IPS DF 19.7 (cell line): ENCODE results near the gene SLC40A1.
"Not testable (repeated sequence)": the region's sequence is repeated elsewhere in the genome, so short reads cannot be mapped to it uniquely, and the experiment has no call there.

ENCODE experiments used
- DNase-seq: peaks from one replicate; pipeline ENCODE4 v3.0.0-alpha.2; 2013; ENCODE audit warnings: low read depth, low spot score

The SLC40A1 gene, protein sequence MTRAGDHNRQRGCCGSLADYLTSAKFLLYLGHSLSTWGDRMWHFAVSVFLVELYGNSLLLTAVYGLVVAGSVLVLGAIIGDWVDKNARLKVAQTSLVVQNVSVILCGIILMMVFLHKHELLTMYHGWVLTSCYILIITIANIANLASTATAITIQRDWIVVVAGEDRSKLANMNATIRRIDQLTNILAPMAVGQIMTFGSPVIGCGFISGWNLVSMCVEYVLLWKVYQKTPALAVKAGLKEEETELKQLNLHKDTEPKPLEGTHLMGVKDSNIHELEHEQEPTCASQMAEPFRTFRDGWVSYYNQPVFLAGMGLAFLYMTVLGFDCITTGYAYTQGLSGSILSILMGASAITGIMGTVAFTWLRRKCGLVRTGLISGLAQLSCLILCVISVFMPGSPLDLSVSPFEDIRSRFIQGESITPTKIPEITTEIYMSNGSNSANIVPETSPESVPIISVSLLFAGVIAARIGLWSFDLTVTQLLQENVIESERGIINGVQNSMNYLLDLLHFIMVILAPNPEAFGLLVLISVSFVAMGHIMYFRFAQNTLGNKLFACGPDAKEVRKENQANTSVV

DNA sequence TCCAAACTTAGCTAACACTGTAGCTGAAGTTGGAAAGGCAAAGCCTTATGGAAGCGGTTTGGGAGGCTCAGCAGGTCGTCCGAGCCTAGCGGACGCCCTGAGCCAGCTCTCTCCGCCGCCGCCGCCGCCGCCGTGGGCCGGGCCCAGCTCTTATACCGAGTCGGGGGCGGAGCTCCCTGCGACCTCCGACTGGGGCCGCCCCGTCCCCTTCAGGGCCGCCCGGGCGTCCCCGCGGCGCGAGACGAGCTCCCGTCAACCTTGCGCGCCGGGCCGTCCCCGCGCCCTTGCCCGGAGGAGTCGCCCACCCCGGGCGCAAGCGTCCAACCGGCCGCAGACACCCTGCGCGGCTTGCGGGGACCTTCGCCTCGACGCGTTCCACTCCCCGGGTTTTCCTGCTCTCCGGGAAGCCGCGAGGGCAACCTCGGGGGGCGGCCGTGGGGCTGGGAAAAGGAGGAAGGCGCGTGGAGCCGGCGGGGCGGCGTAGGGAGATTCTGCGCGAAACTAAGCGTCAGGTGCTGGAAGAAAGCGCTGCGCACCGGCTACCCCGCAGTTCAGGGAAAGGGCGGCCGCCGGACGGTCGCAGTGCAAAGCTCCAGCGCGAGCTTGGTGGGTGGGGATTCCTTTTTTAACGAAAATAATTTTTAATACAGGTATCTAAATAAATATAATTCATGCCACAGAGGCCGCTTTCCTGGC lies at the start of gene SLC40A1:
Gene SLC40A1, minus strand, starts transcription at position 129 of the 696 bp plus-strand sequence. CDS start 326 bp downstream, outside the sequence.
- DNase-seq = no peak

DNA sequence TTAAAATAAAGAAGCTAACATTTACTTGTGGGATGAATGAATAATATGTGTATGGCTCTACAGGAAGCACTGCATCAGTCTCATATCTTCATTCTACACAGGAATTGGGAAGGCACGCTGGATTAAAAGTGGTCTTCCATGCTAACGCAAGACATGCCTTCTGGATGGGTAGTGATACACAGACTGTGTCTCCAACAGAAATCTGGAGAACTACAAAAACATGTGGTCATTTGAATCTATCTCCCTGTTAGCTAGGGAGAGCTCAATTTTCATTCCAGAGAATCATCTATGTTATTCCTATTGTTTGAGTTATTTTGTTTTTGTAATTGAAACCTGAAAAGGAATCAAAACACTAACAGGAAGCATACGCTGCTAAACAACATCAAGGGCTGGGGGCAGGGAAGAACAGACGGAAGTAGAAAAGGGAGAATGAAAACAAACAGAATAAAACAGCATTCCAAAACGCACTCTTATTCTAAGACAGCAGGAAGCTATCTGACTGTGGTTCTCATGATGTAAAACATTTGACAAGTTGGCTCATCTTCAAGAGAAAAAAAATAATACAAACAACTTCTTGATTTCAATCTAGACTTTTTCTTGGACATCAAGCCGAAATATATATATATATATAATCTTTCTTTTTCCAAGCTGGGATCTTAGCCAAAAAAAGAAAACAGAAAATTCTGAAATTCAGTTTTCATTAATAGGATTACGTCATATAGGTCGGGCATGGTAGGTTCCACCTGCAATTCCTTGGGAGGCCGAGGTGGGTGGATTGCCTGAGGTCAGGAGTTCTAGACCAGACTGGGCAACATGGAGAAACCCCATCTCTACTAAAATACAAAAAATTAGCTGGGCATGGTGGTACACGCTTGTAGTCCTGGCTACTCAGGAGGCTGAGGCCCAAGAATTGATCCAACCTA lies 49.2 kb upstream of the SLC40A1 start:
- no peak for DNase-seq

DNA sequence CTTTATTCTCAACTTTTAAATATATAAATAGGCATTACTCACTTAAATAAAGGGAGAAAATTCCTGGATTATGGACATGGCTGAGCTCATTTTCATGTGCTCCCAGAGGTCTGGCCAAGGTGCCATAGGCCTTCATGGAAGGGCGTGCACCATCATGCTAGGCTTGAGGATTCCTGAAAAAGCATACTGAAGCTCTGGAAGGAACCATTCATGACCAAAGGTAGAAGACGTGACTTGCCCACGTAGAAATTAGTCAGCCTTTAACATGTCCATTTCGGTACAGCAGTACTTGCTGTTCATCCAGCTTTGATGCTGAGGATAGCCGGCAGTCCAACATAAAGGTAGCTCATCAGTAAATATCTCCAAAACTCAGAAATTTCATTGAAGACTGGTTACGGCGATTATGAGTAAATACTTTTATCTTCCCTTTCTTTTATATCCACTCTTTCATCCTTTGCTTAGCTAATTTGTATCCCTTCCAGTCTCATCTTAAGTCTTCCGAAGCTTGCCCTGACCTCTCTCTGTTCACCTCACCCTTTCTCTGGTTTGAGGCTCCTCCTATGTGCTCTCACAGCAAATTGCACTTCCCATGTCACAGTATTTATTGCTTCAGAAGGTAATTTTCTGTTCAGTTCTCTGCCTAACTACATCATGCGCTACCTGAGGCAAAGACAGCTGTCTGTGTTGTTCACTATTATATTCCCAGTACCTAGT lies 48.4 kb upstream of the SLC40A1 start:
- DNase-seq = no peak

DNA sequence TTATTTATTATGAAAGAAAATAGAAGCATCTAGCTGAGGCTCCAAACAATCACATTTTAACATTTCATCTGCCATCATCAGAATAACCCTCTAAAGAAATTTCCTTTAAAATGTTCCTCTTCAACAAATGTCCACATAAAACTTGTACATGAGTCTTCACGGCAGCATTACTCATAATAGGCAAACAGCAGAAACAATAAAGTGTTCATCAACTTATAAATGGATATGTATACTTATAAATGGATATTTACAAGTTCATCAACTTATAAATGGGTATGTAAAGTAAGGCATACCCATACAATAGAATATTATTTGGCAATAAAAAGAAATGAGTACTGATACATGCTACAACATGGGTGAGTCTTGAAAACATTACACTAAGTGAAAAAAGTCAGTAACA lies 47.2 kb upstream of the SLC40A1 start:
- no peak for DNase-seq

DNA sequence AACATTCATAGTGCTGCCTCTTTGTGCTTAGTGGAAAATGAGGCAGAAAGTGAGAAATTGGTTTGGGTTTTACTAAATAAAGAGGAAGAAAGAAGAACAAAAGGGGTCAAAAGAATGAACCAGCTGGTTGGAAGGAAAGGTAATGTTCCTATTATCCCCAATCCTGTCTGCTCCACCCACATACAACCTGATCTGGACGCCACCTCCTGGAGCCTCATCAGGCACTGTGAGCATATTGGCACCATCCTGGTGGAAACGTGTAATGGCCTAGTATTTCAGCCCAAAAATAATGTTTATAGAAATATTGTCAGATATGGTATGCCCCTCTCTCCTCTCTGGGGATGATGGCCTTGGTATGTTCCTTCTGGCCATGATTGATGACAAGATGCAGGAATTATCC lies 45.0 kb upstream of the SLC40A1 start:
- no peak for DNase-seq

DNA sequence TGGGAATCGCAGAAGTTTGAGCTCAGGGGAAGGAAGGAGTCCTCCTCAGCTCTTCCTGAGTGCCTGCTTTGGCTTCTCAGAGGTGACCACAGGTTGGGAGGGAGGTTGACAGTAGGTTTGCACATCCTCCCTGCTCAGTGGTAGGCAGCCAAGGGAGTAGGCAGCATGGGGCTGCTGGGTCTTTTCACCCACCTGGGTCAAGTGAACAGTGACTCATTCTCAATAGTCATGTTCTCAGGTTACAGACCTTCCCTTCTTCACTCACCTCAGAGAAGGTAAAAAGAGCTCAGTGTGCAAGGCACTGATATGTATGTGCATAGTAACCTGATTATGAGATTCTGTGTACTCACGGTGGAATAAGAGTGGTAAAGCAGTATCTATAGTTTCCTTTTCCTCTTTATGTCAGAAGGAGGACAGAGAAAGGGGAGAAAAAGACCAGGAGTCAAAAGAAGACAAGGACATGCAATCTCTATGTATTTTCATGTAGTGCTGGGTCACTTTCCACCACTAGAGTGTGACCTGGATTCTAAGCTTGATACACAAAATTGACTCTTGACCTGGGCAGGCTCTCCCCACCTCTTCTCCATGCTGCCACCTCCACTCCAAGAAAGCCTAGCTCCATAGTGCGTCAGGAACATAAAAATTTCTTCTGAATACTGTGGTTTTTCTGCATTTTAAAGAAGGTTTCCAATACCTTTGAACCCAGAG lies 44.2 kb upstream of the SLC40A1 start:
- DNase-seq = no peak

DNA sequence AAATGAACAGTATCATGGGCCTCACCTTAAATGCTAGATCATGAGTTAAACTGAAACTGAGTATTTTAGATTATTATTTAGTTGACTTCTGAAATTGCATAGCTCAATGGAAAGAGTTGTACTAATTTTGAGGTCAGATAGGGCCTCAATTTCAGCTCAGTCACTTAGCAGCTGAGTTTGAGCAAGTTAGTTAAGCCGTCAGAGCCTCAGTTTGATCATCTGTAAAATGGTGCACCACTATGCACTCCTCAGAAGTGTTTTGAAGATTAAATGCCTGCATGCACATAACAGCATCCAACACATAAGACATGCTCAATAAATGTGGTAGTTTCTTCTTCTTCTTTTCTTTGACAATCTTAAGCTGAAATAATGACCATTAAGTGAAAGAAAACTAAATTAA lies 42.5 kb upstream of the SLC40A1 start:
- DNase-seq = no peak

DNA sequence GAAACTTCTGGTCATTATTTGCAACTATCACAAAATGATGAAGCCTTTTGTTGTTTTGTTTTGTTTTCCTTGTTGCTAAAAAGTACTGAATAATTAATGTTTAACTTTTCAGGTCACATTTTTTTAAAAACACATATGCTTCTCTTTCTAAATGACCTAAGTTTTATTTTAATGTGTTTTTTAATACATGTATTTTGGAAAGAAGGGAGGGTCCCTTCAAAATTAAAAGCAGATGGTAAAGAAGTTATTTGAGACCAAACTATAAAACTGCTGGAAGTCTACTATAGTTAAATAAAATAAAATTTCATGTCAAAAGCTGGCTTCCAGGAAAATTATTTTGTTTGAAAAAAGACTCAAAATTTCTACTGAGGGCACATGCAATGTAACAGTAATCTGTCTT lies 41.2 kb upstream of the SLC40A1 start:
- no peak for DNase-seq

DNA sequence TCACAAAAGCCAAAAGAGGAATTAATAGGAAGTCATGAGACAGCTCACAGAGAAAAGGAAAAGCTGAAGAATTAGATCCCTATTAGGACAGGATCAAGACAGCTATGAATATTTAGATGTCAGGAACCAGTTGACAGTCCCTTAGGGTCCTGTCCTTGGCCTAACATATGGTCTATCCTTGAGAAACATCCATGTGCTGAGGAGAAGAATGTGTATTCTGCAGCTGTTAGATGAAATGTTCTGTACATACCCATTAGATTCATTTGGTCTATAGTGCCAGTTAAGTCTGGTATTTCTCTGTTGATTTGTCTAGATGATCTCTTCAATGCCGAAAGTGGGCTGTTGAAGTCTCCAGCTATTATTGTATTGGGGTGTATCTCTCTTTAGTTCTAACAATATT lies 37.6 kb upstream of the SLC40A1 start:
- DNase-seq = no peak

DNA sequence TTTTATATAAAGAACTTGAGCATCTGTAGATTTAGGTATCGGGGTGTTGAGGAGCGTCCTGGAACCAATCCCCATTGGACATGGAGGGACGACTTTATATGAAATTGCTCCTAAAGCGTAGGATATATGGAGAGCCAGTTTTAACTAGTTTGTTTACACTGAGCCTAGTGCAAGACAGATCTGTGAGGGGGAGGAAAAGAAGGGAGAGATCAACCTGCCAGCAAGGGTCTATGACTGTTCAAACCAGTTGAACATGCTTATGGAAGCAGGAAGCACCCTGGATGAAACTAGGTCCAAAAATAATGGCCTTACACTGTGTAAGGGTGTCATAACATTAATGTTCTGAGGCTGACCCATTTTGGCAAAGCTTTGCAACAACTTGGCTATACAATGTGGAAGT lies 34.0 kb upstream of the SLC40A1 start:
- DNase-seq = no peak

DNA sequence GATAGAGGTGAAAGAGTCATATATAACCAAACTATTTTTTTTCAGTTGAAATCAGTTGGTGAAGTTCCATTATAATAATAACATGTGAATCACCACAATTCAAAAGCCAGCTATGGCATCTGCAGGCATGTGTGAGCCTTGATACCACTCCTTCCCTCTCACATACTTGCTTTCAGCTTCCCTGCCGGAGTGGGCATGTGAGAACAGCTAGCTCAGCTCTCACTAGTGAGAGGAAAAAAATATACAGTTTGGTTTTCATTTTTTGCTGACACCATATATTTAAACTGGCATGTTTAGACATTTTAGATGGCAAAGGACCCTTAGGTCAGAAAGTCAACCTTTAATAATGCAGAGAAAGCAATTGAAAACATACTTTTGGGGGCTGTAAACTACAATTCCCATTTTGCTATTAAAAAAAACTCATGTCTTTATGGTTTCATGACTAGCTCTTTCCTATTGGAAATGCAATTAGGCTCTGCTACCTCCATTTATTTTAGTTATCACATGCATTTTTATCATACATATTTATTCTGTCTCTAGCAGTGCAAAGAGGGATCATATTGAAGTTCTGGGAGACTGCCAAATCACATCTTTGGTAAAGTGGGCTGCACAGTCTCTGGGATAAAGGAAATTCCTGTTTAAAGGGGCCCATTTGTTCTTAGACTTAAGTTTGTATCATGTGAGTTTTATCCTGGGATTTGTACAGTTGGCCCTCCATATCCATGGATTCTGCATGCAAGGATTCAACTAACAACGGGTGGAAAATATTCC lies 33.2 kb upstream of the SLC40A1 start:
- DNase-seq = no peak

DNA sequence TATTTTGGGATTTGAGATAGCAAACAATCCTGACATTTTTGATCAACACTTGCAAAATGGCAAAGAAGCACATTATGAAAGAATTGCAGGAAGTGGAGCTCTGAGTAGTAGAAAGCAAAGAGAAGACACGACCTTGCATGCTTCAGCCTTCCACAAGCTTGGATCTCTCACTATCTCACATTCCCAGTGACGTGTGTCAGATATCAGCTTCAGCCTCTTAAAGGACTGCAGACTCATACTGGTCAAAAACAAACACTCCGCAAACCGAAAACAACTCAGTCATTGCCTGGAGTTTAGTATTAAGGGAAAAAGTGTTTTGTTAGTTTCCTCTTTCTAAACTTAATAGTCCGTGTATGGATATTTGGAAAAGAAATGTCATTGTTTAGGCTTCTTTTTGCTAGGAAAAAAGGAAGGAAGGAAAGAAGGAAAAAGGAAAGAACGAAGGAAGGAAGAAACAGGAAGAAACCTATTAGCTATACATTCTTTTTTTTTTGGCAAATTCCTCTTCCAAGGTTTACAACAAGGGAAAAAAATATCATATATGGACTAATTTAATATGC lies 32.6 kb upstream of the SLC40A1 start:
- DNase-seq = no peak

DNA sequence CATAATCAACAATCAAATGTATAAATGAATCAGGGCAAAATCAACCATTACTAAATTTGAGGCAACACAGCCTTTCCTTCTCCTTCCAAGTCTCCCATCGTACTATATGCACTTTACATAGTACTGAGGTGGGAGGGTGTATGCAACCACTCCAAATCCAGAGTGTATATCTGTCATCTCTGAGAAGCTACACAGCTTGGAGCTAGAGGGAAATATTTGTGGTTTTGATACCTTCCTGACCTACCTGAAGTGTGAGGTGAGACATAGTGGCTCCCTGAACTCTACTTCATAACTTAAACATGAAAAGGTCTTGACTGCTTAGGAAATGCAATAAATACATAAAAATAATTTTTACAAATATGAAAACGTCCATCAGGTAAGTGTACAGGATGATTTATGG lies 30.1 kb upstream of the SLC40A1 start:
- DNase-seq = no peak

DNA sequence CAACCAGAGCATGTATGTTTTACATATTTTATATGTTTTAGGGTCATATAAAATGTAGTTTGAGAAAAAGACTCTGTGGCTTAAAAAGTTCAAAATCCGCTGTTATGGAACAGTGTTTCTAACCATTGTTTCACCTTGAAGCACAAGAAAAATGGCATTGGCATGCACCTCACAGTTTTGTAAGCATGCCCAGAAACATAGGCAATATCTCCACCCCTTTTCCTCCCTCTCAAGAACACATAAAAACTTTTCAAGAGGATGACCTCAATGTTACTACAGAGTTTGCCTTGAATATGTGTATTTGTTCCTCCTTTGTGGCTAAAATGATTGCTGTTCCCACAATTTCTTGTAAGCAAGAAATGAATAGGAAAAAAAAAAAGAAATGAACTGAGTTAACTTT lies 29.3 kb upstream of the SLC40A1 start:
- no peak for DNase-seq

DNA sequence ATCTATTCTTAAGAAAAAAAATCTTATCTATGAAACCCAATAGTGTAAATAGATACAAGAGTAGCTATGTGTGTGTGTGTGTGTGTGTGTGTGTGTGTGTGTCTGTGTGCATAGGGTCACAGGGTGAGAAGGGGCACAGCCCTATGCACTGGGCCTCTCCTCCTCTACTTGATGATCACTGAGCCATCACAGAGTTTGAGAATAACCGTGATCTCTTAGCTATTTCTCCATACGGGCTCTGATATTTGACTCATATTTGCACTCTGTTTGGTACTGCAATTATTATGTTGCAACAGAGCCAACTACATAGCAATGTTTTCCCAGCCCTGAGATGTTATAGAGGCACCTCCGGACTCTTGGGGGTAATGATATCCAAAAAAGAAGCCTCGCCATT lies 28.8 kb upstream of the SLC40A1 start:
- no peak for DNase-seq

DNA sequence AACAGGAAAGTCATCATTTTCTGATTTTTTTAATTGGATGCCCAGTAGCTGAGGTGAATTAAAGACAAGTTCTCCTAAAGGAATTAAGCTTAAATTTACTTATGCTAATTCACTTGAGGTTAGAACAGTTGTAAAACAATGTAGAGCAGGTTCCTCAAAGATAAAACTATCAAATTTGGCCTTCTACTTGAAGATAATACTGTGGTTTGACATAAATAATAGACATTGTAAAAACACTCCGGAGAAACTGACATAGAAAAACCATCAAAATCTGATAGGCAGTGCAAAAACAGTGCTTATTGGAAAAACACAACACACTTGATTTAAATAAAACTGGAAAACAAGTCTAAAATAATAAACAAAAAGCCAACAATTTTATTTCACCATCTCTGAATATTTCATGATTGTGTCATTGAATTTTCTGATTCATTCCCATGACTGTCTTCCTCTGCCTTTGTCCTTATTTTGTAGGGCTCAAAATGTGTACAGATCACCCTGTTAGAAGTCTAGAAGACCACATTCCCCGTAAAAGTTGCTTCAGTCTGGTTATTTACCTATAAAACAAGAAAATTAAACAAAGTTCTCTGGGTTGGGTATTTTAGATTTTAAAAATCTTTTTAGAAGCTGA lies 28.3 kb upstream of the SLC40A1 start:
- no peak for DNase-seq

DNA sequence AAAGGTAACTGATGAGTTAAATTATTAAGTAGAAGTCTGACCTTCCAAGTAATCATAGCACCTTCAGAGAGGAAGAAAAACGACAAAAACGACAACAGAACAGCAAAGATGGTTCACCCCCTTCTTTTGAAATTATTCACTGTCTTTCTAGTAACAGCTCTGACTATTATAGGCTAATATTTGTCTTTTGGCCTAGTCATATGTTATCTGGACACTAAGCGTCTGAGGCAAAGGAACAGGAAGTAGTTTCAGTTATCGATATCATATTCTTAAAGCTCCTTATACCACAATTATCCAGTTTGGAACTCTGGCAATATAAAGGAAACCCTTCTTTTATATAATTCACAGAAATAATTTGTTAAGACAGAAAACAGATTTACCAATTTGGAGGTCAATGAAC lies 27.6 kb upstream of the SLC40A1 start:
- no peak for DNase-seq

DNA sequence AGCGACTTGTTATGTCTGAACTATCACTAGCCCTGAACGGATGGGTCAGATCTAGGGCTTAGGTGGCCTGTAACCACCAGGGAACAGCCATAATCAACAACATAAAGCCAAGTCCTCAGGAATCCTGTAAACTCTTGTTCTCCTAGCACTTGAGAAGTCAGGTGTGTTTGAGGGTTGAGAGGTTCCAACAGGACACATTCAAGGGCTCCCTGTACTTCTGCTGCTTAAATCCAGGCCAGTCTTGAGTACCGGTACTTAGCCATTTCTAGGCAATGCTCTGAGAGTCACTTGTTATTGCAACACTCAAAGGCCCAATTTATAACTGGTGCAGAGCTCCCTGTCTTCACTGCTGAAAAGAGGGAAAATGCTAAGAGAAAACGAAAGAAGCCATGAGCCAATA lies 21.6 kb upstream of the SLC40A1 start:
- DNase-seq = no peak

DNA sequence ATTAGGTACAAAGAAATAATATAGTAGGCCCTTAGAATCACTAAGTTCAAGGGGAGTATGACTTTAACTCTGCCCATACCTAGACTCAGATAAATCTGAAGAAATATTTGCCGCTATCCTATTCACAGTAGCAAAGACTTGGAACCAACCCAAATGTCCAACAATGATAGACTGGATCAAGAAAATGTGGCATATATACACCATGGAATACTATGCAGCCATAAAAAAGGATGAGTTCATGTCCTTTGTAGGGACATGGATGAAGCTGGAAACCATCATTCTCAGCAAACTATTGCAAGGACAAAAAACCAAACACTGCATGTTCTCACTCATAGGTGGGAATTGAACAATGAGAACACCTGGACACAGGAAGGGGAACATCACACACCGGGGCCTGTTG lies 21.1 kb upstream of the SLC40A1 start:
- DNase-seq = not testable (repeated sequence)
